HFFc6 (cell line): ENCODE measurements around the gene GALNT14. TPM values are rescaled to one million over a fixed set of nuclear protein-coding genes. Genes with fewer than 3 reads are reported as not detected.

ENCODE experiments used
- DNase-seq: peaks from one replicate; pipeline ENCODE4 v3.0.0-alpha.2; 2018
- H3K27ac Mint-ChIP-seq: 2 replicates; pipeline ENCODE4 v1.8.0; 2020; ENCODE audit warnings: mild to moderate bottlenecking, mixed read lengths
- H3K27me3 Mint-ChIP-seq: 2 replicates; pipeline ENCODE4 v1.8.0; 2021; ENCODE audit warnings: mild to moderate bottlenecking, moderate library complexity, mixed read lengths; ENCODE audit not compliant: insufficient read depth
- H3K36me3 Mint-ChIP-seq: 2 replicates; pipeline ENCODE4 v1.8.0; 2021; ENCODE audit warnings: low read depth, mixed read lengths
- H3K4me1 Mint-ChIP-seq: 2 replicates; pipeline ENCODE4 v1.8.0; 2020; ENCODE audit warnings: low read depth, mixed read lengths
- H3K4me3 Mint-ChIP-seq: 2 replicates; pipeline ENCODE4 v1.8.0; 2020; ENCODE audit warnings: mild to moderate bottlenecking, moderate library complexity, mixed read lengths
- H3K9me3 Mint-ChIP-seq: 2 replicates; pipeline ENCODE4 v1.8.0; 2020; ENCODE audit warnings: mild to moderate bottlenecking, mixed read lengths
- total RNA-seq, 6 experiments: library from RNA; stranded (reverse); fragmentation: NEBNext Ultra II Directional; extraction: Animal tissue kit (Norgen Biotek cat#: 25700); gene quantifications; 2 replicates in 1 of 6; 3 replicates in 5 of 6; pipeline ENCODE4 v1.2.3, GENCODE V29; 2021
- TF ChIP-seq, protein P1 (sequence below): fragments of 200-600 bp; sonication (generic); IDR thresholded peaks from 2 replicates; pipeline ENCODE4 v1.5.0; 2021; ENCODE audit warnings: antibody characterized with exemption, mild to moderate bottlenecking

The GALNT14 gene
- total RNA-seq, 6 experiments from 2014 or later = 0.11 to 1.0 (median 0.25) TPM; not detected in 1

DNA sequence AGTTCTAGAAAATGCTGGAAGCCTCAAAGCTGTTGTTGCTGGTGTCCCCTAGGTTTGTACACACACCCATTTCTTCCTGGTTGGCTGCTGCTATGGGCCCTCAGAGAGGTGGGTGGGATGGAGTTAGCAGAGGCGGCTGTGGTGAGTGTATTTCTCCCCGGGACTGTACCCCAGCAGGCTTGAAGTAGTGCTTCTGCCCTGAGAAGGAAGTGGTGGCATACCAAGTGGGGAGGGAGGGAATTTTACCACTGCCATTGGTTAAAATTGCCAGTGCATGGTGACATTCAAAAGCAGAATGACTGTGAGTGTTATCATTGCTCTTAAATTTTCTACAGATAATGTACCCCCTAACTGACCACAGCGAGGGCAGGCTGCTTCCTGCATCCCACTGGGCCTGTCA lies 205.4 kb downstream of the GALNT14 start:
- Mint-ChIP-seq H3K36me3 (no peaks in the 10 kb centered on the region), H3K4me1 (no peaks in the 10 kb centered on the region), H3K9me3 (peaks cover 5% of the 10 kb centered on the region; the same call in 1 of the 2 replicates), H3K27ac (no peak overlapping the region), H3K4me3 (no peak overlapping the region), H3K27me3 (no peaks in the 10 kb centered on the region; the same call in none of the 2 replicates)
- no peak for DNase-seq
- TF ChIP-seq, protein P1, sequence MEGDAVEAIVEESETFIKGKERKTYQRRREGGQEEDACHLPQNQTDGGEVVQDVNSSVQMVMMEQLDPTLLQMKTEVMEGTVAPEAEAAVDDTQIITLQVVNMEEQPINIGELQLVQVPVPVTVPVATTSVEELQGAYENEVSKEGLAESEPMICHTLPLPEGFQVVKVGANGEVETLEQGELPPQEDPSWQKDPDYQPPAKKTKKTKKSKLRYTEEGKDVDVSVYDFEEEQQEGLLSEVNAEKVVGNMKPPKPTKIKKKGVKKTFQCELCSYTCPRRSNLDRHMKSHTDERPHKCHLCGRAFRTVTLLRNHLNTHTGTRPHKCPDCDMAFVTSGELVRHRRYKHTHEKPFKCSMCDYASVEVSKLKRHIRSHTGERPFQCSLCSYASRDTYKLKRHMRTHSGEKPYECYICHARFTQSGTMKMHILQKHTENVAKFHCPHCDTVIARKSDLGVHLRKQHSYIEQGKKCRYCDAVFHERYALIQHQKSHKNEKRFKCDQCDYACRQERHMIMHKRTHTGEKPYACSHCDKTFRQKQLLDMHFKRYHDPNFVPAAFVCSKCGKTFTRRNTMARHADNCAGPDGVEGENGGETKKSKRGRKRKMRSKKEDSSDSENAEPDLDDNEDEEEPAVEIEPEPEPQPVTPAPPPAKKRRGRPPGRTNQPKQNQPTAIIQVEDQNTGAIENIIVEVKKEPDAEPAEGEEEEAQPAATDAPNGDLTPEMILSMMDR = no peak

DNA sequence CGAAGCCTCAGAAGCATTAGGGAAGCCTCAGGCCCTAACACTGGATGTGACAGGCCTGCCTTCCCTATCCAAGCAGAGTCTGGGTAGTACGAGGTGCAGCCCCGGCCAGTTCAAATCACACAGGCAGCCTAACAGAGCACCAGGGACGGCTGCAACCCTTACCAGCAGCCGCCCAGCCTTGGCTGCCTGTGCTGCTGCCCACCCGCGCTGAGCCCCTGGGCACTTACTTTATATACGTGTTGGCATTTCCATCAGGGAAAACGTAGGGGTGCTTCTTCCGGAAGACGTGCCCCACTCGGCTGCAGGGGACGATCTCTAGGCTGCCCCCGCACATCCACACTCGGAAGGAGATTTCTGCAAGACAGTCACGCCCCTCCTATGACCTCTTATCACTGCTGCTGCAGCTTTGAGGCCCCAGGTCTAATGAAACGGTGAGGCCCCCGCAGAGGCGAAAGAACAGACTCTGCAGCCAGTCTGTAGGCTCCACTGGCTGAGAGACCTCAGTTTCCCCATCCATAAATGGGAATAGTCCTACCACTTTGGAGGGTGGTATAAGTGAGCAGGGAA lies 206.3 kb downstream of the GALNT14 start:
- no peaks in the 10 kb centered on the region for H3K4me1 Mint-ChIP-seq
- H3K9me3 Mint-ChIP-seq = peaks cover 5% of the 10 kb centered on the region; the same call in 1 of the 2 replicates
- H3K4me3 Mint-ChIP-seq = no peak overlapping the region
- no peaks in the 10 kb centered on the region for H3K36me3 Mint-ChIP-seq
- TF ChIP-seq, protein P1 = no peak
- no peaks in the 10 kb centered on the region; the same call in none of the 2 replicates for H3K27me3 Mint-ChIP-seq
- no peak for DNase-seq
- H3K27ac Mint-ChIP-seq = no peak overlapping the region

DNA sequence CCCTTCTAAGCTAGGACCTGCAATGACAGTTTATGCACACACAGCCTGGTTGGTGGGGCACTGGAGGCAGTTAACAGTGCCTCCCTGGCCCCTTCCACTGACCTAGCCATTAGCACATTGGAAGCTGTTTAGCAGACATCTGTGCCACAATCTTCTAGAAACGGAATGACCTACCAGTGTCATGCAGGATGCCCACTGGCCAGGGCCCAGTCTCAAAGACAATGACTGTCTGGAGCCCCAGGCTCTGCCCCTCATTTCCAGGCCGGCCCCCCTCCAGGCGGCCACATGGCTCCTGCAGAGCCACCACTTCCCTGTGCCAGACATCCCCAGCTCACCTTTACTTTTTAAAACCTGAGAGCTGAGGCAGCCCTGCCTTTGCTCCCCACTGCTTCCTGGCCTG lies 207.5 kb downstream of the GALNT14 start:
- H3K27ac Mint-ChIP-seq = no peak overlapping the region
- H3K4me1 Mint-ChIP-seq = no peaks in the 10 kb centered on the region
- H3K36me3 Mint-ChIP-seq = no peaks in the 10 kb centered on the region
- H3K4me3 Mint-ChIP-seq = no peak overlapping the region
- no peak for DNase-seq
- no peaks in the 10 kb centered on the region; the same call in none of the 2 replicates for H3K27me3 Mint-ChIP-seq
- TF ChIP-seq, protein P1 = no peak
- peaks cover 5% of the 10 kb centered on the region; the same call in 1 of the 2 replicates for H3K9me3 Mint-ChIP-seq

GRCh38 chr2:30927465-30928075 lies 210.7 kb downstream of the GALNT14 start:
- H3K4me3 Mint-ChIP-seq = no peak overlapping the region
- TF ChIP-seq, protein P1 = no peak
- no peak for DNase-seq
- H3K9me3 Mint-ChIP-seq = no peaks in the 10 kb centered on the region; the same call in 1 of the 2 replicates
- H3K4me1 Mint-ChIP-seq = no peaks in the 10 kb centered on the region
- peaks cover 4% of the 10 kb centered on the region for H3K27me3 Mint-ChIP-seq
- H3K27ac Mint-ChIP-seq = no peak overlapping the region
- H3K36me3 Mint-ChIP-seq = no peaks in the 10 kb centered on the region

DNA sequence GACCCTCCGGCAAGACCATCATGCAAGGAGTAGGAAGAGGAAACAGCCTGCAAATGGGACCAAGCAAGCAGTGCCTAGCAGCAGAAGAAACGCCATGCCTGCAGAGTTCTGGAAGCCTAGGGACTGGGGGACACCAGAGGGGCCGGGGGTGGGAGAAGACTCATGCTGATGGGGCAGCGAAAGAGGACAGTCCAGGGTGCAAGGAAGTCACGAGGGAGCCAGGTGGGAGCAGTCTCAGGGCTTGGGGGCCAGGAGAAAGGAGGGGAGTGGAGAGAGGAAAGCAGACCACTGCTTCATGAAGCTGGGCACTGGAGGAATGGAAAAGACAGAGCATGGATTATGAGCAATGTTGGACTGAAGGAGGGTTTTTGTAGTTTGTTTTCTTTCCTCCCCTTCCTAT lies 211.6 kb downstream of the GALNT14 start:
- DNase-seq = no peak
- H3K9me3 Mint-ChIP-seq = peaks cover 4% of the 10 kb centered on the region; the same call in 1 of the 2 replicates
- H3K4me1 Mint-ChIP-seq = no peaks in the 10 kb centered on the region
- H3K36me3 Mint-ChIP-seq = no peaks in the 10 kb centered on the region
- TF ChIP-seq, protein P1 = no peak
- H3K27me3 Mint-ChIP-seq = peaks cover 5% of the 10 kb centered on the region
- H3K4me3 Mint-ChIP-seq = no peak overlapping the region
- H3K27ac Mint-ChIP-seq = no peak overlapping the region
